ENCODE results near the gene TIMM13. TPM values are rescaled to one million over a fixed set of nuclear protein-coding genes. Genes with fewer than 3 reads are reported as not detected.
A peak's percentile ranks its signal among the peaks of the same experiment; 100 is the strongest.

Gene TIMM13
- total and polyA plus RNA-seq, 9 of the 15 experiments (the other 6 are each of a cell fraction or from before 2014, with no cell fraction given) = 17.6 to 215 (median 71.8) TPM

GRCh38 chr19:2385053-2385721 is 42.2 kb downstream of the TIMM13 start (continued):
- no peak for TF ChIP-seq NONO (IDR thresholded peaks at IDR 0.05; ENCODE audit: low read depth in 2 of 2, low read length in 1 of 2)
- TF ChIP-seq BACH1 (tag; IDR thresholded peaks at IDR 0.05) = 0 out of 2 replicates have a peak, but pooled peaks have one; percentile 38
- 0 out of 2 replicates have a peak, but pooled peaks have one; percentile 42 for TF ChIP-seq ZNF511 (CRISPR knock-in tag; IDR thresholded peaks at IDR 0.05)
- TF ChIP-seq ATF1 (CRISPR knock-in tag; IDR thresholded peaks at IDR 0.05) = no peak
- TF ChIP-seq ATF1 (tag; IDR thresholded peaks at IDR 0.05) = peak; percentile 56
- TF ChIP-seq ARID1B (IDR thresholded peaks at IDR 0.05) = peak; percentile 66
- TF ChIP-seq NCOA6 (IDR thresholded peaks at IDR 0.05) = no peak
- no peak for TF ChIP-seq ZNF592 (IDR thresholded peaks at IDR 0.05)
- TF ChIP-seq ZNF274 (IDR thresholded peaks at IDR 0.05; ENCODE audit: borderline replicate concordance, low read depth, low read length) = no peak
- TF ChIP-seq RCOR1 (IDR thresholded peaks at IDR 0.05; ENCODE audit: borderline replicate concordance in 1 of 2, low read depth in 2 of 2, low read length in 2 of 2) = peak in 1 of 2 experiments; percentile 85; a peak in 3 of 4 replicates
- peak; percentile 83 for TF ChIP-seq TFAP4 (CRISPR knock-in tag; IDR thresholded peaks at IDR 0.05; ENCODE audit: borderline replicate concordance)
- TF ChIP-seq MTF1 (CRISPR knock-in tag; IDR thresholded peaks at IDR 0.05; ENCODE audit: borderline replicate concordance) = no peak
- no peak for TF ChIP-seq FOXO4 (CRISPR knock-in tag; IDR thresholded peaks at IDR 0.05)
- TF ChIP-seq ILF3 (IDR thresholded peaks at IDR 0.05; ENCODE audit: borderline replicate concordance) = no peak
- peak; percentile 96 for TF ChIP-seq JUND (IDR thresholded peaks at IDR 0.05; ENCODE audit: borderline replicate concordance, low read depth, low read length)
- TF ChIP-seq JUND (tag; IDR thresholded peaks at IDR 0.05; ENCODE audit: borderline replicate concordance, low read depth, low read length) = peak; percentile 96
- 0 out of 2 replicates have a peak, but pooled peaks have one; percentile 42 for TF ChIP-seq NFATC3 (IDR thresholded peaks at IDR 0.05)
- TF ChIP-seq RUNX1 (IDR thresholded peaks at IDR 0.05; ENCODE audit: low read depth) = no peak
- TF ChIP-seq ZNF124 (CRISPR knock-in tag; IDR thresholded peaks at IDR 0.05) = no peak

All from K562 (cell line).